ENCODE measurements around the gene MSL3B.

The MSL3B gene

DNA sequence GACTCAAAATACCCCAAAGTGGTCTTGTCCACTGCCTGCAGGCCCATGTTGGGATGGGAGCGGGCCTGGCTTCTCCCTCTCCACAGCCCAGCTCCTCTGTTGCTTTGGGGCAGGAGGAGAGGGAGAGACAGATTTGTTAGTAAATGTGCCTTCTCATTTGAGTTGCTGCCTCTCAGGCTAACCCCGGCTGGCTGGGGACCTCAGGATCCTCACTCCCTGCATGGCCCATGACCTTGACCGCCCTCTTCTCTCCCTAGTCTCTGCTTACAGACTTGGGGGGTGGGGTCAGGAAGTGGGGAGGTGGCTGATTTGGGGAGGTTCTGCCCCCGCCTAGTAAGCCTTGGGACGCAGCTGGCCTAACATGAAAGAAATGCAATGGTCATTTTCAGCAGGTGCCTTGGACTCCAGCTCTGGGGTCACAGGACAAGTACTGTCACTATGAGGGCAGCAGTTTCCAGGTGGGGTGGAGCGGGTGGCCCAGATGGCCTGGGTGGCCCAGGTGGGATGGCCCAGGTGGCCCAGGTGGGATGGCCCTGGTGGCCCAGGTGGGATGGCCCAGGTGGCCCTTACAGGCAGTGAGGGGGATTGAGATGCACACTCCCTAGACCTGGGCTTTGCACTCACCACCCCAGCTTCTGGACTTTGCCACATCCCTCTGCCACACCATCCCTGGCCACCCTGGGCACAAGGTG is 37.9 kb downstream of the MSL3B start:
- H3K4me3 ChIP-seq (replicated peaks; ENCODE audit: insufficient read depth, low read length), result no peak overlapping the region

DNA sequence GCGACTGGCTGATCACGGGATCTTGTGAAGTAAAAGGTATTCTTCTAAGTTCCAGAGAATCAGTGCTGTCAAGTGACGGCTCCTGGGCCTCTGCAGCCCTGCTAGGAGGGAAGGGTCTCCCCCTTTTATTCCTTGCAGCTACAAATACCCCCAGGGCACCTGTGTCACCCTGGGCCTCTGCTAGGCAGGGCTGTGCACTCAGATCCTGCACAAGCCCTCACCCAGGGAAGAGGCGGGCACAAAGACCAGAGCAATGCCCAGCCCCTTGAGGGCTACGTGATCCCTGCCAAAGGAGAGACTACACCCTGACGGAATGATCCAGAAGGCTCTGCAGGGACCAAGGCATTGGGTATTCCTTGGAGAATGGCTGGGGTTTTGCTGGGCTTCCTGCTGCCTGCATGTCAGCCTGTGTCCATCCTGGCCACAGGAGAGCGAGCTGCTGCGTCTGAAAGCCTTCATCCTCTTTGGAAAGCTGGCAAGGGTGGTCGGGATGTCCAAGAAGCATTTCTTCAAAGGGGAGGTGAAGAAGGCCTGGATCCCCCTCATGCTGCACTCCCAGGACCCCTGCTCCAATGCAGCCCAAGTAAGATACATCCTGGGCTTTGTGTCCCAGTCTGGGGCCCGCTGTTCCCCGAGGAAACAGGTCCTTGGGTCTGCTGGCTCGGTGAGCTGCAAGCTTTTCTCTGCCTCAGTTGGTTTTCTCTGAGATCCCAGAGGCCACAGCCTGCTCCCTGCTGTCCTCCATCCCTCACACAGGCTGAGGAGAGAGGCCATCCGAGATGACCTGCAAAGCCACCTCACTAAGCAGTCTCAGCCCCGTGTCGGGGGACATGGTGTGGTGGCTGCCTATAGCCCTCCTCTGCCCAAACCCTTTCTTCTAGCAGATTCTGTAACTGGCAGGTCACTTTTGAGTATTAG is 38.7 kb downstream of the MSL3B start:
- DNase-seq (ENCODE audit: low read depth in 1 of 2, low spot score in 1 of 2), result no peak
- Histone ChIP-seq H3K27me3 (ENCODE audit: insufficient read depth, poor library complexity, severe bottlenecking) (no peaks in the 10 kb centered on the region), H3K27ac (replicated peaks) (no peak overlapping the region), H3K4me3 (replicated peaks; ENCODE audit: insufficient read depth, low read length) (no peak overlapping the region)
- TF ChIP-seq, protein P1, sequence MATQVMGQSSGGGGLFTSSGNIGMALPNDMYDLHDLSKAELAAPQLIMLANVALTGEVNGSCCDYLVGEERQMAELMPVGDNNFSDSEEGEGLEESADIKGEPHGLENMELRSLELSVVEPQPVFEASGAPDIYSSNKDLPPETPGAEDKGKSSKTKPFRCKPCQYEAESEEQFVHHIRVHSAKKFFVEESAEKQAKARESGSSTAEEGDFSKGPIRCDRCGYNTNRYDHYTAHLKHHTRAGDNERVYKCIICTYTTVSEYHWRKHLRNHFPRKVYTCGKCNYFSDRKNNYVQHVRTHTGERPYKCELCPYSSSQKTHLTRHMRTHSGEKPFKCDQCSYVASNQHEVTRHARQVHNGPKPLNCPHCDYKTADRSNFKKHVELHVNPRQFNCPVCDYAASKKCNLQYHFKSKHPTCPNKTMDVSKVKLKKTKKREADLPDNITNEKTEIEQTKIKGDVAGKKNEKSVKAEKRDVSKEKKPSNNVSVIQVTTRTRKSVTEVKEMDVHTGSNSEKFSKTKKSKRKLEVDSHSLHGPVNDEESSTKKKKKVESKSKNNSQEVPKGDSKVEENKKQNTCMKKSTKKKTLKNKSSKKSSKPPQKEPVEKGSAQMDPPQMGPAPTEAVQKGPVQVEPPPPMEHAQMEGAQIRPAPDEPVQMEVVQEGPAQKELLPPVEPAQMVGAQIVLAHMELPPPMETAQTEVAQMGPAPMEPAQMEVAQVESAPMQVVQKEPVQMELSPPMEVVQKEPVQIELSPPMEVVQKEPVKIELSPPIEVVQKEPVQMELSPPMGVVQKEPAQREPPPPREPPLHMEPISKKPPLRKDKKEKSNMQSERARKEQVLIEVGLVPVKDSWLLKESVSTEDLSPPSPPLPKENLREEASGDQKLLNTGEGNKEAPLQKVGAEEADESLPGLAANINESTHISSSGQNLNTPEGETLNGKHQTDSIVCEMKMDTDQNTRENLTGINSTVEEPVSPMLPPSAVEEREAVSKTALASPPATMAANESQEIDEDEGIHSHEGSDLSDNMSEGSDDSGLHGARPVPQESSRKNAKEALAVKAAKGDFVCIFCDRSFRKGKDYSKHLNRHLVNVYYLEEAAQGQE (IDR thresholded peaks at IDR 0.05; ENCODE audit: insufficient replicate concordance, low read depth), result no peak
- TF ChIP-seq POLR2AphosphoS5 (IDR thresholded peaks at IDR 0.05; ENCODE audit: low read depth) (no peak), GABPA (IDR thresholded peaks at IDR 0.05; ENCODE audit: low read depth) (no peak), SPI1 (IDR thresholded peaks at IDR 0.05; ENCODE audit: borderline replicate concordance, low read depth) (no peak)
- TF ChIP-seq, protein P2, sequence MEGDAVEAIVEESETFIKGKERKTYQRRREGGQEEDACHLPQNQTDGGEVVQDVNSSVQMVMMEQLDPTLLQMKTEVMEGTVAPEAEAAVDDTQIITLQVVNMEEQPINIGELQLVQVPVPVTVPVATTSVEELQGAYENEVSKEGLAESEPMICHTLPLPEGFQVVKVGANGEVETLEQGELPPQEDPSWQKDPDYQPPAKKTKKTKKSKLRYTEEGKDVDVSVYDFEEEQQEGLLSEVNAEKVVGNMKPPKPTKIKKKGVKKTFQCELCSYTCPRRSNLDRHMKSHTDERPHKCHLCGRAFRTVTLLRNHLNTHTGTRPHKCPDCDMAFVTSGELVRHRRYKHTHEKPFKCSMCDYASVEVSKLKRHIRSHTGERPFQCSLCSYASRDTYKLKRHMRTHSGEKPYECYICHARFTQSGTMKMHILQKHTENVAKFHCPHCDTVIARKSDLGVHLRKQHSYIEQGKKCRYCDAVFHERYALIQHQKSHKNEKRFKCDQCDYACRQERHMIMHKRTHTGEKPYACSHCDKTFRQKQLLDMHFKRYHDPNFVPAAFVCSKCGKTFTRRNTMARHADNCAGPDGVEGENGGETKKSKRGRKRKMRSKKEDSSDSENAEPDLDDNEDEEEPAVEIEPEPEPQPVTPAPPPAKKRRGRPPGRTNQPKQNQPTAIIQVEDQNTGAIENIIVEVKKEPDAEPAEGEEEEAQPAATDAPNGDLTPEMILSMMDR (IDR thresholded peaks at IDR 0.05; ENCODE audit: insufficient read depth, low read length), result no peak

More for the DNA sequence above, 37.9 kb downstream of the MSL3B start:
- DNase-seq (ENCODE audit: low read depth in 1 of 2, low spot score in 1 of 2), result no peak
- Histone ChIP-seq H3K27ac (replicated peaks) (no peak overlapping the region), H3K27me3 (ENCODE audit: insufficient read depth, poor library complexity, severe bottlenecking) (no peaks in the 10 kb centered on the region)
- TF ChIP-seq SPI1 (IDR thresholded peaks at IDR 0.05; ENCODE audit: borderline replicate concordance, low read depth) (no peak), POLR2AphosphoS5 (IDR thresholded peaks at IDR 0.05; ENCODE audit: low read depth) (no peak), GABPA (IDR thresholded peaks at IDR 0.05; ENCODE audit: low read depth) (no peak)
- TF ChIP-seq, protein P1 (IDR thresholded peaks at IDR 0.05; ENCODE audit: insufficient replicate concordance, low read depth), result no peak
- TF ChIP-seq, protein P2 (IDR thresholded peaks at IDR 0.05; ENCODE audit: insufficient read depth, low read length), result no peak

DNA sequence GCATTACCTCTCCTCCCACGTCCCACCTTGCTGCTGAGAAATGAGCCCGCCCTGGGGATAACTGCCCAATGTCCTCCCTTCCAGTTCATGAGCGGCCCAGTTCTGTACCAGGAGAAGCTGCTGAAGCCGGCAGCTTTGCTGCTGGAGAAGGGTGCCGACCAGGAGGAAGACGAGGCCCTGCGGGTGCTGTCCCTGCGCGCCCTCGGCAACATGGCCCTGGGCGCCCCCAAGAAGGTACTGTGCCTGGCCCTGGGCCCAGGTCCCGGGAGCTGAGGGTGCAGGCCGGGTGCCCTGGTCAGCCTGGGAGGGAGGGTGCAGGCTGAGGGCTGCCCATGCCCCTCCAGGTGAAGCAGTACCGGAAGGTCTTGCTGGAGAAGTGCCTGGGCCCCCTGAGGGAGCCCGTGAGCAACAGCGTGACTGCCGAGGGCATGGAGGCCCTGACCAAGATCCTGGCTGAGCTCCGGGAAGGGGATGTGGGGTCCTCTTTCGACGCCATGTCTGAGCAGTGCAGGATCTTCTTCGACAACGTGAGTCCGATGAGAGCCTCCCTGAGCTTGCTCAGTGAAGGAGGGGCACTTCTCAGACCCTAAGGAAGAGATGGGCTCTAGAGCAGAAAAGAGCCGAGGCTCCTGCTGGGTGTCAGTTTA is 39.5 kb downstream of the MSL3B start:
- Histone ChIP-seq H3K27ac (replicated peaks) (no peak overlapping the region), H3K27me3 (ENCODE audit: insufficient read depth, poor library complexity, severe bottlenecking) (no peaks in the 10 kb centered on the region), H3K4me3 (replicated peaks; ENCODE audit: insufficient read depth, low read length) (no peak overlapping the region)
- no peak for TF ChIP-seq POLR2AphosphoS5 (IDR thresholded peaks at IDR 0.05; ENCODE audit: low read depth)
- no peak for TF ChIP-seq SPI1 (IDR thresholded peaks at IDR 0.05; ENCODE audit: borderline replicate concordance, low read depth)
- TF ChIP-seq, protein P2 (IDR thresholded peaks at IDR 0.05; ENCODE audit: insufficient read depth, low read length), result no peak
- TF ChIP-seq GABPA (IDR thresholded peaks at IDR 0.05; ENCODE audit: low read depth), result no peak
- TF ChIP-seq, protein P1 (IDR thresholded peaks at IDR 0.05; ENCODE audit: insufficient replicate concordance, low read depth), result no peak
- no peak for DNase-seq (ENCODE audit: low read depth in 1 of 2, low spot score in 1 of 2)
